ENCODE results near the gene CHST7.

The CHST7 gene

DNA sequence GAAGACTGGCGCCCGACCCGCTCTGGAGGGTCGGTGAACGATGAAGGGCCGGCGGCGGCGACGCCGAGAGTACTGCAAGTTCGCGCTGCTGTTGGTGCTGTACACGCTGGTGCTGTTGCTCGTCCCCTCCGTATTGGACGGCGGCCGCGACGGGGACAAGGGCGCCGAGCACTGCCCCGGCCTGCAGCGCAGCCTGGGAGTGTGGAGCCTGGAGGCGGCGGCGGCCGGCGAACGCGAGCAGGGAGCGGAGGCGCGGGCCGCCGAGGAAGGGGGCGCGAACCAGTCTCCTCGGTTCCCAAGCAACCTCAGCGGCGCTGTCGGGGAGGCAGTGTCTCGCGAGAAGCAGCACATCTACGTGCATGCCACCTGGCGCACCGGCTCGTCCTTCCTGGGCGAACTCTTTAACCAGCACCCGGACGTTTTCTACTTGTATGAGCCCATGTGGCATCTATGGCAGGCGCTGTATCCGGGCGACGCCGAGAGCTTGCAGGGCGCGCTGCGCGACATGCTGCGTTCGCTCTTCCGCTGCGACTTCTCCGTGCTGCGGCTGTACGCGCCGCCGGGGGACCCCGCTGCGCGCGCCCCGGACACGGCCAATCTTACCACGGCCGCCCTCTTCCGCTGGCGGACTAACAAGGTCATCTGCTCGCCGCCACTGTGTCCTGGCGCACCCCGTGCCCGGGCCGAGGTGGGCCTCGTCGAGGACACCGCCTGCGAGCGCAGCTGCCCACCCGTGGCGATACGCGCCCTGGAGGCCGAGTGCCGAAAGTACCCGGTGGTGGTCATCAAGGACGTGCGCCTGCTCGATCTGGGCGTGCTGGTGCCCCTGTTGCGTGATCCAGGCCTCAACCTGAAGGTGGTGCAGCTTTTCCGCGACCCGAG lies 568 bp downstream of the CHST7 start:
- no peak overlapping the region for H3K9ac ChIP-seq
- peak overlapping the region; percentile 63 for H3K4me3 ChIP-seq (ENCODE audit: low read depth, low read length)
- H3K36me3 ChIP-seq (ENCODE audit: control insufficient read depth, insufficient read depth, low read length), result no peaks in the 10 kb centered on the region
- no peaks in the 10 kb centered on the region for H3K27me3 ChIP-seq (ENCODE audit: control insufficient read depth, insufficient read depth, low read length)
- no peaks in the 10 kb centered on the region for H3K79me2 ChIP-seq
- TF ChIP-seq, protein P1, sequence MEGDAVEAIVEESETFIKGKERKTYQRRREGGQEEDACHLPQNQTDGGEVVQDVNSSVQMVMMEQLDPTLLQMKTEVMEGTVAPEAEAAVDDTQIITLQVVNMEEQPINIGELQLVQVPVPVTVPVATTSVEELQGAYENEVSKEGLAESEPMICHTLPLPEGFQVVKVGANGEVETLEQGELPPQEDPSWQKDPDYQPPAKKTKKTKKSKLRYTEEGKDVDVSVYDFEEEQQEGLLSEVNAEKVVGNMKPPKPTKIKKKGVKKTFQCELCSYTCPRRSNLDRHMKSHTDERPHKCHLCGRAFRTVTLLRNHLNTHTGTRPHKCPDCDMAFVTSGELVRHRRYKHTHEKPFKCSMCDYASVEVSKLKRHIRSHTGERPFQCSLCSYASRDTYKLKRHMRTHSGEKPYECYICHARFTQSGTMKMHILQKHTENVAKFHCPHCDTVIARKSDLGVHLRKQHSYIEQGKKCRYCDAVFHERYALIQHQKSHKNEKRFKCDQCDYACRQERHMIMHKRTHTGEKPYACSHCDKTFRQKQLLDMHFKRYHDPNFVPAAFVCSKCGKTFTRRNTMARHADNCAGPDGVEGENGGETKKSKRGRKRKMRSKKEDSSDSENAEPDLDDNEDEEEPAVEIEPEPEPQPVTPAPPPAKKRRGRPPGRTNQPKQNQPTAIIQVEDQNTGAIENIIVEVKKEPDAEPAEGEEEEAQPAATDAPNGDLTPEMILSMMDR (IDR thresholded peaks at IDR 0.05), result no peak
- H2AFZ ChIP-seq, result peak overlapping the region; percentile 81
- no peaks in the 10 kb centered on the region for H3K9me3 ChIP-seq (ENCODE audit: control insufficient read depth, low read length)
- H3K4me1 ChIP-seq, result no peaks in the 10 kb centered on the region
- H3K4me2 ChIP-seq (ENCODE audit: low read length), result peak overlapping the region; percentile 69
- H3K27ac ChIP-seq, result peak overlapping the region; percentile 44

DNA sequence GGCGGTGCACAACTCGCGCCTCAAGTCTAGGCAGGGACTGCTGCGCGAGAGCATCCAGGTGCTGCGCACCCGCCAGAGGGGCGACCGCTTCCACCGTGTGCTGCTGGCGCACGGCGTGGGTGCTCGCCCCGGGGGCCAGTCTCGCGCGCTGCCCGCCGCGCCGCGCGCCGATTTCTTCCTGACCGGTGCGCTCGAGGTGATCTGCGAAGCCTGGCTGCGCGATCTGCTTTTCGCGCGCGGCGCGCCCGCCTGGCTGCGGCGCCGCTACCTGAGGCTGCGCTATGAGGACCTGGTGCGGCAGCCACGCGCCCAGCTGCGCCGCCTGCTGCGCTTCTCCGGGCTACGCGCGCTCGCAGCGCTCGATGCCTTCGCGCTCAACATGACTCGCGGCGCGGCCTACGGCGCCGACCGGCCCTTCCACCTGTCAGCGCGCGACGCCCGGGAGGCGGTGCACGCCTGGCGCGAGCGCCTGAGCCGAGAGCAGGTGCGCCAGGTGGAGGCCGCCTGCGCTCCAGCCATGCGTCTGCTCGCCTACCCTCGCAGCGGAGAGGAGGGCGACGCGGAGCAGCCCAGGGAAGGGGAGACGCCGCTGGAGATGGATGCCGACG lies 1.3 kb downstream of the CHST7 start:
- no peaks in the 10 kb centered on the region for H3K4me1 ChIP-seq
- TF ChIP-seq, protein P1 (IDR thresholded peaks at IDR 0.05), result no peak
- H3K79me2 ChIP-seq, result no peaks in the 10 kb centered on the region
- H3K4me2 ChIP-seq (ENCODE audit: low read length), result peak overlapping the region; percentile 69
- H3K4me3 ChIP-seq (ENCODE audit: low read depth, low read length), result peak overlapping the region; percentile 63
- H3K9ac ChIP-seq, result no peak overlapping the region
- H3K27me3 ChIP-seq (ENCODE audit: control insufficient read depth, insufficient read depth, low read length), result no peaks in the 10 kb centered on the region
- peak overlapping the region; percentile 81 for H2AFZ ChIP-seq
- no peak overlapping the region for H3K27ac ChIP-seq
- H3K9me3 ChIP-seq (ENCODE audit: control insufficient read depth, low read length), result no peaks in the 10 kb centered on the region
- no peaks in the 10 kb centered on the region for H3K36me3 ChIP-seq (ENCODE audit: control insufficient read depth, insufficient read depth, low read length)

DNA sequence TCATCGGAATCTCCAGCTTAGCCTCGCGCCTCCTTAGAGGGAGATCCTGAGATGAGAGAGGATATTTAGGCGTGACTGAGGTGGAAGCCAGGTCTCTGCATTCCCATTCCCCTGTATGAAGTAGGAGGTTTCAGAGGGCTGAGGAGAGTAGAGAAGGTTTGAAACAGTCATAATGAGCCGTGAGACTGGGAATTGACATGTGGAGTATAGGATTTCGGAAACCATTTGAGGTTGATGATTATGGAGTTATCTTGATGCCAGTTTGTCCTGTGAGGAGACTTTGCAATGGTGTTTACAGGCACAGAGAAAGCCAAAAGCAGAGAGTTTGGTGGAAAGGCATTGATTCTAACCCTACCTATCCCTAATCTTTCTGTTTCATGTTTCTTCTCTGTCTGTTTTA lies 2.0 kb downstream of the CHST7 start:
- no peak overlapping the region for H3K9ac ChIP-seq
- peak overlapping the region; percentile 27 for H3K4me3 ChIP-seq (ENCODE audit: low read depth, low read length)

DNA sequence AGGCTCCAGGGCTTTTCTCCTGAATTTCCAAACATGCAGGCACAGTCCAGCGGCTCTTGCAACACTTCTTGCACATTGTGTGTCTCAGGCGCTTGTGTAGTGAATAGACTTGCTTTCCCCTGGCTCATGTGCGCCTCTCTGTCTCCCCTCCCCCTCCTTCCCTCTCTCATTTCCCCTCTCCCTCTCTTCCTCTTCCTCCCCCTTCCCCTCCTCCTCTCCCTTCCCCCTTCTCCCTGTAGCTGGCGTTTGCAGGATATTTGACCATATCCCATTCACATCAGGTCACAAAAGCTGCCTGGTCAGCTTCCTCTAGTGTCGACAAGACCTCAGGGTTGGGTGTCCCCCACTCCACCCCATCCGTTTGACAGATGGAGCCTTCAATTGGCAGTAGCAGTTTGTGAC lies 2.4 kb downstream of the CHST7 start:
- Histone ChIP-seq H3K4me1 (no peaks in the 10 kb centered on the region), H3K27ac (no peak overlapping the region), H3K9me3 (ENCODE audit: control insufficient read depth, low read length) (no peaks in the 10 kb centered on the region), H3K9ac (no peak overlapping the region), H3K27me3 (ENCODE audit: control insufficient read depth, insufficient read depth, low read length) (no peaks in the 10 kb centered on the region), H3K79me2 (no peaks in the 10 kb centered on the region), H3K4me2 (ENCODE audit: low read length) (peak overlapping the region; percentile 69), H3K36me3 (ENCODE audit: control insufficient read depth, insufficient read depth, low read length) (no peaks in the 10 kb centered on the region), H3K4me3 (ENCODE audit: low read depth, low read length) (peak overlapping the region; percentile 27), H2AFZ (no peak overlapping the region)
- TF ChIP-seq, protein P1 (IDR thresholded peaks at IDR 0.05), result no peak

More for the DNA sequence above, 2.0 kb downstream of the CHST7 start:
- TF ChIP-seq, protein P1 (IDR thresholded peaks at IDR 0.05), result no peak
- Histone ChIP-seq H3K27ac (no peak overlapping the region), H3K79me2 (no peaks in the 10 kb centered on the region), H2AFZ (peak overlapping the region; percentile 81), H3K9me3 (ENCODE audit: control insufficient read depth, low read length) (no peaks in the 10 kb centered on the region), H3K27me3 (ENCODE audit: control insufficient read depth, insufficient read depth, low read length) (no peaks in the 10 kb centered on the region), H3K36me3 (ENCODE audit: control insufficient read depth, insufficient read depth, low read length) (no peaks in the 10 kb centered on the region), H3K4me1 (no peaks in the 10 kb centered on the region), H3K4me2 (ENCODE audit: low read length) (peak overlapping the region; percentile 69)
